T follicular helper cell (primary cell): ENCODE data around the gene PDE10A.

Source experiments
- DNase-seq: peaks from one replicate; pipeline ENCODE4 v3.0.0-alpha.2; 2020; ENCODE audit warnings: low read depth

Gene PDE10A

DNA sequence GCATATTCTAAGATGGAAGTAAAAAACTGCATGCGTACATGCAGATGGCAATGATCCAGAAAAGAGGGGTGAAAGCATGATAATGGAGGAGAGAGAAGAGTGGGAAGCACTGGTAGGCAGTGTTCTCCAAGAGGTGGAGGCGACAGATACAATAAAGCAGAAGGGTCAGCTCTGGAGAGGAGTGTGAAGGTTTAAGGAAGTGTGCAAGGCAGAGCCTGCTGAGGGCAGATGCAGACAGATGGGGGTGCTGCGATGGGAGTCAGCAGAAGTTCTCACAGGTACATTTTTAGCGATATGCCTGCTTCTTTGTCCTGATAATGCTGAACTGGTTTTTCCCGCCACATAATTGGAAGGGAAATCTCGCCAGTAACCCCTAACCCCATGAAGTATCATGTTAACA lies 272.6 kb downstream of the PDE10A start:
- no peak for DNase-seq

- DNase-seq = no peak
Observed at GRCh38 chr6:165389534-165389933, 273.5 kb downstream of the PDE10A start.

- no peak for DNase-seq
Observed at GRCh38 chr6:165383323-165383722, 279.7 kb downstream of the PDE10A start.

DNA sequence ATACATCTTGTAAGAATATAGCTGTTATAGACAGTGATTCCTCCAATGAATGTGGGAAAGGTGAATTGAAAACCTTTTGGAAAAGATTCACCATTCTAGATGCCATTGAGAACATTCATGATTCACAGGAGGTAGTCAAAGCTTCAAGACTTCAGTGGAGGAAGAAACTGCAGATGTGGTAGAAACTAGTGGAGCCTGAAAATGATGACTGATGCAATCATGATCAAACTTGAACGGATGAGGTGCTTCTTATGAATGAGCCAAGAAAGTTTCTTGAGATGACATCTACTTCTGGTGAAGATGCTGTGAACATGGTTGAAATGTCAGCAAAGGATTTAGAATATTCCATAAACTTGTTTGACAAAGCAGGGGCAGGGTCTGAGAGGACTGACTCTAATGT lies 286.9 kb downstream of the PDE10A start:
- DNase-seq = no peak

GRCh38 chr6:165365371-165365770 lies 297.7 kb downstream of the PDE10A start:
- no peak for DNase-seq

DNA sequence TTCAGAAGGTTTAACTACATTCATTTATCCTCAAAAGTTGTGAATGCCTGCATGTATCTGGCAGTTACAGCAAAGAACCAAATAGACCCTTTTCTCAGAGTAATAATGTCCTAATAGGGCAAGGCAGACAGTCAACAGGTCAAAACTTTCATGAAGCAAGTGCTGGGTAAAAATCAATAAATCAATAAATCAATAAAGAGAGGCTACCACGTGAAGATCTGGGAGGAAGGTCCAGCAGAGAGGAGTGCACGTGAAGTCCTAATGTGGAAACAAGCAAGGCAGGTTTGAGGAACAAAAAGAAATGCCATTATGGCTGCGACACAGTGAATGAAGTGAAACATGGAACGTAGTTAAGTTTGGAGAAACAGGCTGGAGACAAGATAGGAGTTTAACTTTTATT lies 317.3 kb downstream of the PDE10A start:
- no peak for DNase-seq

DNA sequence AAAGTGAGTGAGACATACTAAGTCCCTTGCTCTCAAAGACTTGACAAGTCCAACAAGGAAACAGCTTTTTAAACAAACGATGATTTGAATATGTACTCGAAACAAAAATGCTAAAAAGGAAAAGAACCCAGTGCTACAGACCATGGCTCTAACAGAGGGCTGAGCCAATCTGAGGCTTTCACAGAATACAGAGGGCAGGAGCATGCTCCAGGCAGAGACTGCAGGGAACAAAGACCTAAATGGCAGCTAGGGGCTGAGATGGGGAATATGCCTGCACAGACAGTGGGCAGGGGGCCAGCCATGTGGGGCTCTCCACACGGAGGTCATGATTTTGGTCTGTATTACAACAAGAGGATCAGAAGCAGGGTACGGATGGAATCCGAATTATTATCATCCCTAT lies 322.5 kb downstream of the PDE10A start:
- DNase-seq = no peak

DNA sequence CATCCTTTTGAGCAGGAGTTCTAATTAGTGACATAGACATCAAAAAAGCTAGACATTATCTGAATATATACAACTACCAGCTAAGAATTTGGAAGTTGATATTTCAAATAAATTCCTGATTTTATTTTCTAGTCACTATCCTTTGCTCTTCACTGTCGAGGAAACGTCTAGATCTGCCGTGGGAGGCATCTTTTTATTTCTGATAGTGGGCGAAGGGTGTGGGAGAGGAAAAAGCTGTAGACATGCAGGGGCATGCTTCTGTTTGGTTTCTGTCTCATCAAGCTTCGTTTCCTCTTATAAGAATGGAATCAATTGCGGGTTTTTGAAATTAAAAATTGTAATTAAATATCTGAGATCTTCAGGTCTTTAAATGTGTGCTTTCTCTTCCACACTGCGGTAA lies 337.4 kb downstream of the PDE10A start:
- DNase-seq = no peak

GRCh38 chr6:165321555-165322145 lies 341.4 kb downstream of the PDE10A start:
- DNase-seq = no peak

DNA sequence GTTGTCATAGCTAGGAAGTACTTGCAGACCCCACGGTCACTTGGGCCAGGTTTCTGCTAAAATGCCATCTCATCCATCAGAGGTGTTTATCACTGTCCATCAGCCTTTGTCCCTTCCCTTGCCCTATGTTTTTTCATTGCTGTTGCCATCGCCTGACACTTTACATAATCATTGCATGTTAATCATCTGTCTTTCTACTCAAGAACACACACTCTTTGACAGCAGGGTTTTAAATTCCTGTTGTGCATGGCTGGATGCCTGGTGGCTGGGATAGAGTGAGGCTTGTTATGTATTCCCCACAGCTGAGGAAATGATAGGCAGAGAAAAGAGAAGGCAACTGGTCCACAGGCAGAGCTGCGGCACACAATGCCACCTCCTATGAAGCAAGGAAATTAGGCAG lies 341.9 kb downstream of the PDE10A start:
- no peak for DNase-seq

- no peak for DNase-seq
Observed at GRCh38 chr6:165317723-165318122, 345.3 kb downstream of the PDE10A start.

DNA sequence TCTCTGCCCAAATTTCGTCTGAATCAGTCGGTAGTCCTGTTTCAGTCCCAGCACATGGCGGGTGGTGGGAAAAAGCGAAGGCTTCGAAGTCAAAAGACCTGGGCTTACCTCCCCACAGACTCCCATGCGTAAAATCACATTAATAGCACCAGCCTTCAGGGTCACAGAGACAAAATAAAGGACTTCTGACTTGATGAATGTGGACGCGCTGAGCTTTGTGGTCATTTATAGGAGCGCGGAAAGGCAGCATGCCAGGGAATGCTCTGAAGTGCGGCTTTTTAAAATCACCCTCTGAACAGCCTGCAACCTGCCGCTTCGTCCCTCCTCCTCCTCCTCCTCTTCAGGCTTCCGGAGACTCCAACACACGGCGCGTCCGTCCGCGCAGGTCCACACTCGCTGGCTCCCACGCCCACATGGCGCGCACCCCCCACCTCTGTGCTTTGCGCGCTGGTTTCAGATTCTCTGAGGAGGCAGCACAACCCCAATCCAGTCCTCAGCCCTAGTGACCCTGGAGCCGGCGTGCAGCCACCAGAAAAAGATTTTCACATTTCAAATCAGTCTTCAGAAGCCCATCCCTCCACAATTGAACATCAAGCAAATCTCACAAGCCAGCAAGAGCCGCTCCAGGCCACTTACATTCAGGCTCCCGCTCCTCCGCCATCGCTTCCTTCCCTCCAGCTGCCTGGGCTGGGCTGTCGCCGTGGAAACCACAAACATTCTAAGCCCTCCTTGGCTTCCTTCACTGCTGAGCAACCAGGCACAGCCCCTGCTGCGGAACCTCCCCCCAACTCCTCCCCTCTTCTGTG lies 353.9 kb downstream of the PDE10A start, which contains the start of gene C6orf118:
Gene C6orf118, minus strand, starts transcription at position 680 of the 806 bp plus-strand sequence. Its CDS starts 19 bp downstream, at position 661.
- no peak for DNase-seq

GRCh38 chr6:165306955-165307354 lies 356.1 kb downstream of the PDE10A start:
- no peak for DNase-seq

- DNase-seq = no peak
Observed at GRCh38 chr6:165301372-165302246, 361.4 kb downstream of the PDE10A start.

DNA sequence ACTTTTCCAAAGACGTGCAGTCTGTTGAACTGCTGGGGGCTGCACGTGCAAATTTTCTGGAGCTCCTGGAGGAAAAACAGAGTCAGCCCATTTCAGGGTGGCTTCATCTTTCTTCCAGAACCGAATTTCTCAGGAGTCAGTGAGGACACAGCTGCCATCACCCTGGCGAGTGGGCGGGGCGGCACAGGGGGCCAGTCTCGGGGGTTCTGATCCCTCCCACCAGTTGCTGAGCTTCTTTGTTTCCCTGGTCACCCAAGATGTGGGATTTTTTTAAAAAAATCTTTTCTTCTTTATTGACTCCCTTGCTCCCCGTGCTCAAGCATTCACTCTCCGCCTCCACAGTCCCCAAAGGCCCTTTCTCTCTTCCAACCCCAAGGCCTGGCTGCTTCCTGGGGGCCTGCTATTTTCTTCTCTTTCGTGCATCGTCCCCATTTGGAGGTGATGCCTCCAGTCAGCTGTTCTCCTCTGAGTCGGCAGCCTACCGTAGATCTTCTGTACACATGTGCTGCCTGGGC lies 362.6 kb downstream of the PDE10A start:
- DNase-seq = no peak

DNA sequence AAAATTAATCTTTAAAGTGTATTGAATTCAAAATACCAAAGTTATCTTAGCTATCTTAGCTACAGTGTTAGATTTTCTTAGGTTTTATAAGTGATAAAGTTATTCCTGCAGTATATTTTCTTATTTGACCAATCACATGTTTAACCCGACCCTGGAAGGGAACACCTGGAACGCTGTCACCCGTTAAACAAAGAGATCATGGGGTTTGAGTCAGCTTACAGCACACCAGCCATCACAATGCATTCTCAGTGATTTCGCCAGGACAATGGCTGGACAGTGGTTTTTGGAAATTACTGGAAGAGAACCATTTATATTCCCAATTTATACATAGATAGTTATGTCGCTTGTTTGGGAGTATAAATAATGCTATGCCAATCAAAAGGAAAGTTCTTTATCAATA lies 364.2 kb downstream of the PDE10A start:
- DNase-seq = no peak

- DNase-seq = no peak
Observed at GRCh38 chr6:165298402-165298801, 364.6 kb downstream of the PDE10A start.

DNA sequence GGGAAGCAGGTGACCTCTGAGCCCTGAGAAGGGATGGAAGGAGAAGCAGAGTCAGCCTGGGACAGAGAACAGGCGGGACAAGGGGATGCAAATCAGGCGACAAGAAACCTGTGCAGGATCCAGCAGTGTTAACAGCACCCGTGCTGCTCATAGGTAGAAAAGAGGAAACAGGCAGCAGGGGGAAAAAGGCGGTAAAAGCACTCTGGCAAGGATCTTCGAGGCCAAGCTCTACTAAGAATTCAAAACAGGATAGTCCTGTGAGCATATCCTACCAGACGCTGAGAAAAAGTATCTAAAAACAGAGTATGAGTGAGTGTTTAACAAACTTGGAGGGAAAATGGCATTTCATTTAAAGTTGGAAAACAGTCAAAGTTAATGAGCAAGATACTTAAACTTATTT lies 370.4 kb downstream of the PDE10A start:
- no peak for DNase-seq
